Small intestine (tissue), 7 donors: Measurements from ENCODE around the gene KCNH1. TPM values are rescaled to one million over a fixed set of nuclear protein-coding genes. Genes with fewer than 3 reads are reported as not detected.

ENCODE experiments used
- DNase-seq, 2 donors: peaks; one replicate each; pipeline versions ENCODE4 v3.0.0 to v3.0.0-alpha.2; 2013
- FAIRE-seq: peaks from 2 replicates; lab custom pipeline; 2012; peaks lifted over from hg19 to GRCh38; lab: Jason Lieb, UNC
- H3K27ac ChIP-seq, 3 donors: one replicate each; pipeline ENCODE4 v1.5.1; 2013; ENCODE audit warnings: low read length in 2 of 3, mild to moderate bottlenecking in 2 of 3, control low read depth in 1 of 3, inconsistent platforms in 1 of 3, low read depth in 1 of 3, moderate library complexity in 1 of 3
- H3K27me3 ChIP-seq, 3 donors: one replicate each; pipeline ENCODE4 v1.6.1; 2013; ENCODE audit warnings: low read length in 3 of 3, inconsistent platforms in 1 of 3; ENCODE audit not compliant: control insufficient read depth in 3 of 3, insufficient read depth in 3 of 3
- H3K36me3 ChIP-seq, 3 donors: one replicate each; pipeline ENCODE4 v1.6.1; 2013; ENCODE audit warnings: low read length in 3 of 3, inconsistent platforms in 1 of 3, low read depth in 1 of 3, mild to moderate bottlenecking in 1 of 3, moderate library complexity in 1 of 3; ENCODE audit not compliant: control insufficient read depth in 3 of 3, insufficient read depth in 2 of 3
- H3K4me1 ChIP-seq, 3 donors: one replicate each; pipeline ENCODE4 v1.6.1; 2013; ENCODE audit warnings: low read length in 2 of 3, inconsistent platforms in 1 of 3, low read depth in 1 of 3, mild to moderate bottlenecking in 1 of 3, moderate library complexity in 1 of 3; ENCODE audit not compliant: control insufficient read depth in 3 of 3, insufficient read depth in 2 of 3
- H3K4me3 ChIP-seq, 3 donors: one replicate each; pipeline ENCODE4 v1.5.1; 2013; ENCODE audit warnings: low read length in 3 of 3, control low read depth in 1 of 3, inconsistent platforms in 1 of 3, low read depth in 1 of 3, mild to moderate bottlenecking in 1 of 3, moderate library complexity in 1 of 3
- H3K9me3 ChIP-seq, 2 donors: one replicate each; pipeline ENCODE4 v1.6.1; 2013; ENCODE audit warnings: low read depth in 1 of 2, low read length in 1 of 2; ENCODE audit not compliant: control insufficient read depth in 2 of 2, insufficient read depth in 1 of 2
- WGBS, 3 donors: extraction: QIAGEN DNeasy Blood & Tissue Kit; methylation state at CpG; one replicate each; pipeline ENCODE4 v1.1.7; 2013; 5-methylcytosine and 5-hydroxymethylcytosine counted together
- polyA plus RNA-seq, 4 donors: library from polyadenylated mRNA; stranded (reverse) in 3 of 4; unstranded in 1 of 4; fragments of 200-250 nt in 3 of 4; fragments of 120-200 nt in 1 of 4; gene quantifications; one replicate each; pipeline versions ENCODE4 v1.2.1 to v1.2.3, GENCODE V29; 2013
- donor health status: healthy with polysubstance abuse.
- donor health status: control.
- donor health status: control.
- donor health status: Bipolar disorder and iron deficiency.
- donor health status: healthy.

Gene KCNH1
- polyA plus RNA-seq, 4 donors = 0.13 to 0.42 TPM; not detected in 2

- Histone ChIP-seq H3K9me3 (no peaks in the 10 kb centered on the region), H3K27me3 (no peaks in the 10 kb centered on the region), H3K27ac (no peak overlapping the region), H3K4me3 (no peak overlapping the region), H3K4me1 (no peaks in the 10 kb centered on the region), H3K36me3 (no peaks in the 10 kb centered on the region)
- FAIRE-seq (no peak), DNase-seq (no peak)
- 18 to 34% (median 28%) methylated on average over 1 of the region's 1 CpG for WGBS, 3 donors
These were observed 411.4 kb downstream of the KCNH1 start for GRCh38 chr1:210722410-210723081.

DNA sequence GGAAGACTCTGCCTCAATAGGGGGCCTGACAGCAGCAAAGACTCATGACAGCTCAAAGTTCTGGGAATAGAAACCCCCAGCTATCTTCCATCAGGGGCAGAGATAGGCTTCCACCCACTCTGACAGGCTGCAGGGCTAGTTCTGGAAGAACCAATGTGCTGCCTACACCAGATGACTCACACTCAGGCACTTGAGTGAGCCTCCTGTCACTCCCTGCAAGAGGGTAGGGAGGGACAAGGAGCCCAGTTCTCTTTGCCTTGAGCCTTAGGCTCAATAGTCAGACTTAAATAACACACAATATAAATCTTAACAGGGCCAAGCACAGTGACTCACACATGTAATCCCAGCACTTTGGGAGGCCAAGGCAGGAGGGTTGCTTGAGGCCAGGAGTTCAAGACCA, 418.9 kb downstream of the KCNH1 start:
- no peaks in the 10 kb centered on the region for H3K36me3 ChIP-seq
- DNase-seq = no peak
- H3K9me3 ChIP-seq = no peaks in the 10 kb centered on the region
- no peak for FAIRE-seq
- H3K27ac ChIP-seq = no peak overlapping the region
- H3K27me3 ChIP-seq = peaks cover 0 to 2% (median 0%) of the 10 kb centered on the region in 3 donors
- no peak overlapping the region for H3K4me3 ChIP-seq
- no peaks in the 10 kb centered on the region for H3K4me1 ChIP-seq

- Histone ChIP-seq H3K4me3 (no peak overlapping the region), H3K4me1 (no peaks in the 10 kb centered on the region), H3K27ac (no peak overlapping the region), H3K36me3 (no peaks in the 10 kb centered on the region), H3K27me3 (peaks cover 0 to 2% (median 0%) of the 10 kb centered on the region in 3 donors), H3K9me3 (no peaks in the 10 kb centered on the region)
- FAIRE-seq (no peak), DNase-seq (no peak)
- WGBS, 3 donors = 67 to 73% (median 72%) methylated on average over 7 of the region's 7 CpGs
These were observed 421.9 kb downstream of the KCNH1 start for GRCh38 chr1:210711825-210712612.

DNA sequence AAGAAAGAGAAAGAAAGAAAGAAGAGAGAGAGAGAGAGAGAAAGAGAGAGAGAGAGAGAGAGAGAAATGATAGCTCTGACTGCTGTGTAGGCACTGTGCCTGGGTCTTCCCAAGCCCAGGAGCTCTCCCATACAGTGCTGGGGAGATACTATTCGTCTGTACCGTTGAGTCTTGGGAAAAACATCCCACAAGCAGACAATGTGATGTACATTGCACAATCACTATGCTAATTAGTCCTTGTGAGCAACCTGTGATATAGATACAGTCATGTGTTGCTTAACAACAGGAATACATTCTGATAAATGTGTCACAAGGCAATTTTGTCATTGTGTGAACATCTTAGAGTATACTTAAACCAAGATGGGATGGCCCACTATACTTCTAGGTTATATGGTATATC, 424.2 kb downstream of the KCNH1 start:
- no peaks in the 10 kb centered on the region for H3K4me1 ChIP-seq
- H3K36me3 ChIP-seq = no peaks in the 10 kb centered on the region
- DNase-seq (peak in 1 of 2 donors; percentile 6), FAIRE-seq (no peak)
- no peaks in the 10 kb centered on the region for H3K9me3 ChIP-seq
- H3K27me3 ChIP-seq = no peaks in the 10 kb centered on the region
- 79 to 92% (median 81%) methylated on average over 2 of the region's 2 CpGs for WGBS, 3 donors
- H3K4me3 ChIP-seq = no peak overlapping the region
- H3K27ac ChIP-seq = no peak overlapping the region

- no peak for FAIRE-seq
- Histone ChIP-seq H3K27me3 (no peaks in the 10 kb centered on the region), H3K4me1 (no peaks in the 10 kb centered on the region), H3K36me3 (no peaks in the 10 kb centered on the region), H3K27ac (no peak overlapping the region), H3K4me3 (no peak overlapping the region), H3K9me3 (no peaks in the 10 kb centered on the region)
- 57 to 67% (median 61%) methylated on average over 7 of the region's 7 CpGs for WGBS, 3 donors
- DNase-seq = peak in 1 of 2 donors; percentile 9
These were observed 426.4 kb downstream of the KCNH1 start for GRCh38 chr1:210707300-210708240.

DNA sequence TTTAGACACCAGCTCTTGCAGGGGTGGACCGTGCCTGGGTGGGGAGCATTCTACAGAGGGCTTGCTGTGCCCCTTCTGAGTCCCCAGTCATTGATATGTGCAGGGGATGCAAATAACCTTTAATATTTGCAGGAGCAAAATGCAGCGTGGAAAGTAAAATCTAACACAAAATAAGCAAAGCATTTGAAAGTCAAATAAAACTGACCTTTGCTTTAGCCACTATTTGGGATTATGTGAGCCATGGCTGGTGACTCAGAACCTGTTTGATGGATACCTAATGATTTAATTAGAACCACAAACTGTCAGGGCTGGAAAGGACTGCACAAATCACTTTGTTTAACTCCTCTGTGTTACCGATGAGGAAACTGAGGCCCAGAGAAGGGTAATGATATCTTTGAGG, 427.7 kb downstream of the KCNH1 start:
- no peaks in the 10 kb centered on the region for H3K27me3 ChIP-seq
- no peak overlapping the region for H3K4me3 ChIP-seq
- H3K9me3 ChIP-seq = no peaks in the 10 kb centered on the region
- no peaks in the 10 kb centered on the region for H3K36me3 ChIP-seq
- 68 to 73% (median 70%) methylated on average over 3 of the region's 3 CpGs for WGBS, 3 donors
- H3K4me1 ChIP-seq = no peaks in the 10 kb centered on the region
- H3K27ac ChIP-seq = no peak overlapping the region
- no peak for FAIRE-seq
- DNase-seq = no peak

DNA sequence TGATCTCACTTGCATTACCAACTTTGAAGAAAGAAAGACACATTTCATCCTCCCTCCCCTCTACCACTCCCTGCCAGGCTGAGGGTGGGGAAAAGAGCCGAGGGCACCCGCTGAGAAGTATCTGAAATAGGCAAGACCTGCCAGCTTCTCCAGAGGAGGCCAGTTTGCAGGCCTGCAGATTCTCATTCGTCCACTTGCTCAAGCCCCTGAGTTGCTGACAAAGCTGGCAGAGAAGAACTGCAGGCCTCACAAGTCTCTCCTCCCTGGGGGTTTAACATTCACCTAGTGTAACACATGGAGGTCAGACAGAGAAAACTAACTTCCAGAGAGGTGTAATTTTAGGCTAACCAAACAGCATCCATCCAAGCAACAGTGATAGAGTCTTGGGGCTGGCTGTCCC, 428.9 kb downstream of the KCNH1 start:
- H3K4me3 ChIP-seq = no peak overlapping the region
- no peaks in the 10 kb centered on the region for H3K9me3 ChIP-seq
- no peaks in the 10 kb centered on the region for H3K4me1 ChIP-seq
- FAIRE-seq (no peak), DNase-seq (no peak)
- no peak overlapping the region for H3K27ac ChIP-seq
- no peaks in the 10 kb centered on the region for H3K27me3 ChIP-seq
- WGBS, 3 donors = 78 to 85% (median 84%) methylated on average over 3 of the region's 3 CpGs
- H3K36me3 ChIP-seq = no peaks in the 10 kb centered on the region

DNA sequence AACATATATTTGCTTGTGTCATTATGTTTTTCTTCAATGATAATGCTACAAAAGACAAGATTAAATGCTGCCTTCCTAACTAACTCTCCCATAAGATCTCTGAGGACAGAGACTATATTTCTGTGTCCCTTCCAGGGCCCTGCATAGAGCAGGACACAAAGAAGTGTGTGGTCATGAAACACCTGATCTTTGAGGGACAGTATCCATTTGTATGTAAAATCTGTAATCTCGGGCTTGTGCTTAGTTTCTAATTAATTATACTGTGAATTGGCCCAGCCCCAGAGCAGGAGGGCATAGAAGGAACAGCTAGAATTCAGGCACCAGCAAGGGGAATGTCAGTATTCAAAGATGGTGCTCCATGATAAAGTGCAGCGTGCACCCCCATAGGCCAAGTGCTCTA, 430.4 kb downstream of the KCNH1 start:
- Histone ChIP-seq H3K27ac (no peak overlapping the region), H3K36me3 (no peaks in the 10 kb centered on the region), H3K4me3 (no peak overlapping the region), H3K4me1 (no peaks in the 10 kb centered on the region), H3K27me3 (no peaks in the 10 kb centered on the region), H3K9me3 (no peaks in the 10 kb centered on the region)
- 77 to 85% (median 81%) methylated on average over 2 of the region's 2 CpGs for WGBS, 3 donors
- FAIRE-seq (no peak), DNase-seq (no peak)
